HG02798 (cell line): Measurements from ENCODE around the gene TPBGL.
A peak's percentile ranks its signal among the peaks of the same experiment; 100 is the strongest.

Experiments
- ATAC-seq: cut with Tn5 transposase; IDR thresholded peaks from one replicate; pipeline ENCODE4 v1.9.1; 2021; ENCODE audit warnings: mild to moderate bottlenecking; ENCODE audit not compliant: unreplicated experiment, poor library complexity

Gene TPBGL

GRCh38 chr11:75240311-75241035 is at the start of gene TPBGL:
TPBGL (plus strand) TSS chr11:75240774; CDS start chr11:75241050, 276 bp downstream.
- ATAC-seq: no peak

- ATAC-seq: no peak
Observed at GRCh38 chr11:75191330-75191717, 49.2 kb upstream of the TPBGL start.

- no peak for ATAC-seq
Observed at GRCh38 chr11:75193271-75193670, 47.3 kb upstream of the TPBGL start.

- no peak for ATAC-seq
Observed at GRCh38 chr11:75193711-75194110, 46.9 kb upstream of the TPBGL start.

- ATAC-seq: no peak
Observed at GRCh38 chr11:75194147-75194546, 46.4 kb upstream of the TPBGL start.

- ATAC-seq: no peak
Observed at GRCh38 chr11:75195167-75195962, 45.2 kb upstream of the TPBGL start.

- no peak for ATAC-seq
Observed at GRCh38 chr11:75196426-75196825, 44.1 kb upstream of the TPBGL start.

- ATAC-seq: no peak
Observed at GRCh38 chr11:75197512-75198277, 42.9 kb upstream of the TPBGL start.

- ATAC-seq: no peak
Observed at GRCh38 chr11:75198278-75198973, 42.1 kb upstream of the TPBGL start.

GRCh38 chr11:75199412-75199955 is 41.1 kb upstream of the TPBGL start:
- ATAC-seq: no peak

- no peak for ATAC-seq
Observed at GRCh38 chr11:75200051-75200450, 40.5 kb upstream of the TPBGL start.

- ATAC-seq: no peak
Observed at GRCh38 chr11:75200531-75200930, 40.0 kb upstream of the TPBGL start.

GRCh38 chr11:75201771-75202170 is 38.8 kb upstream of the TPBGL start:
- ATAC-seq: no peak

GRCh38 chr11:75202195-75202594 is 38.4 kb upstream of the TPBGL start:
- no peak for ATAC-seq

- ATAC-seq: no peak
Observed at GRCh38 chr11:75203138-75203537, 37.4 kb upstream of the TPBGL start.

GRCh38 chr11:75203641-75204011 is 36.9 kb upstream of the TPBGL start:
- no peak for ATAC-seq

- no peak for ATAC-seq
Observed at GRCh38 chr11:75204012-75204674, 36.4 kb upstream of the TPBGL start.

GRCh38 chr11:75204685-75205563 is 35.6 kb upstream of the TPBGL start:
- peak; percentile 84 for ATAC-seq

- no peak for ATAC-seq
Observed at GRCh38 chr11:75205564-75206020, 35.0 kb upstream of the TPBGL start.
